Ovary (tissue), 3 donors: ENCODE data around the gene AUTS2.

Experiments
- CTCF ChIP-seq, 3 donors: fragments of 450-650 bp in 2 of 3; fragments of 200-600 bp in 1 of 3; IDR thresholded peaks; one replicate each; pipeline versions ENCODE4 v1.5.1 to v1.8.0; 2016 to 2022; ENCODE audit warnings: antibody characterized with exemption in 3 of 3, mild to moderate bottlenecking in 1 of 3
- EP300 ChIP-seq: sonication (generic); formaldehyde crosslinking; IDR thresholded peaks from one replicate; pipeline ENCODE4 v1.6.1; 2017; ENCODE audit warnings: antibody characterized with exemption
- POLR2A ChIP-seq: fragments of 450-650 bp; IDR thresholded peaks from one replicate; pipeline ENCODE4 v1.6.1; 2017; ENCODE audit warnings: antibody characterized with exemption, mild to moderate bottlenecking, moderate library complexity
- donor health status: DM: no; HTN: no; CAD: no.

GRCh38 chr7:70787771-70788170 lies 1189.5 kb downstream of the AUTS2 start:
- TF ChIP-seq POLR2A (no peak), CTCF (IDR thresholded peaks at IDR 0.05) (no peak), EP300 (no peak)
